ENCODE measurements around the gene IGSF21.

Gene IGSF21

DNA sequence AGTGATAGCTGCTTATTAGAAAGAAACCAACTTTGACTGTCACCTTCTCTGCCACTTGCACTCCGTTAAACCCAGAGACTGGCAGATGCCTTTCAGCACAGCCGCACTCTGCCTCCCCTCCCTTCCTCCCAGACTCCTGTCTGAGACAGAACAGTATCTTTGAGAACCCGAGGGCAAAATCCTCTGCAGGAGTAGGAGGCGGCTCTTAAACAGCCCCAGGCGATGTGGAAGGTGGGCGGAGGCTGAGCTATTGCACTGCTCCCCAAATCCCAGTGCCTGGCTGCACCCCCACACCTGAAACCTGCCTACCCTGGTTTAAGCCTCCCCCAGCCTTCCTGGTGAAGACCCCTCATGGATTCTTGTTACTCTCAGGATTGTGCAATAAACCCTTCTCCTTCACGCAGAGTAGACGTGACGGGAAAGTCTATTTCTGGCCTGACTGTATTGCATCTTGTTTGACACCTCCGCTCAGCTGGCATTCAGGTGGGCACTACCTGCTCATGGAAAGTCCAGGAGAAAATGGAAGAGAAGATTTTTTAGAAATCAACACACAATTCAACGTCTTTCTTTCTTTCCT is 34.4 kb upstream of the IGSF21 start:
- H4K20me1 ChIP-seq: no peaks in the 10 kb centered on the region

DNA sequence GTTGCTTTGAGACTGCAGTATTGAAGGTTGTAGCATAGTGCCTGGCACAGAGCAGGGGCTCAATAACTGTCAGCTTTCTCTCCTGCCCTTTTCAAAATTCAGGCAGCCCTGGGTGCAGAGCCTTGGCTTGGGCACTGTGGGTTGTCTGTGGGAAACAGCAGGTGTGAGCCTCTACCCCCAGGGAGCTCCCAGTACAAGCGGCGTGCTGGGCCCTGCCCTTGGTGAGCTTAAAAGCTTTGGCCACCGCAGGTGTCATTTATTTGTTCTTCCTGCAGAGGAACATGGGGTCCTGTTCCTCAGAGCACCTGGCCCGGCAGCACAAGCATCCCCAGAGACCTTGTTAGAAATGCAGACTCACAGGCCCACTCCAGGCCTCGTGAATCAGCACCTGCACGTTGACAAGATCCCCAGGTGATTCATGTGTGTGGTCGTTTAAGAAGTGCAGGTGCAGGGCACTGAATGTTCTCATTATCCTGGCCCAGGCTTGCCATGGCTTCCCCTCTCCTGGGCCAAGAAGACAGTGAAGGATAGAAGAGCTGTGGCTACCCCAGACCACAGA is 29.9 kb upstream of the IGSF21 start:
- Histone ChIP-seq H3K27ac (no peak overlapping the region), H3K4me3 (no peak overlapping the region), H3K9ac (no peak overlapping the region), H3K4me1 (peaks cover 15% of the 10 kb centered on the region), H3K9me3 (no peaks in the 10 kb centered on the region), H3K4me2 (peak overlapping the region; percentile 51), H3K27me3 (no peaks in the 10 kb centered on the region), H3K36me3 (no peaks in the 10 kb centered on the region), H4K20me1 (no peaks in the 10 kb centered on the region)
- TF ChIP-seq Cebpa-rat (IDR thresholded peaks at IDR 0.05): no peak

More for the DNA sequence above, 34.4 kb upstream of the IGSF21 start:
- H3K27ac ChIP-seq: no peak overlapping the region
- H3K4me3 ChIP-seq: no peak overlapping the region
- H3K4me2 ChIP-seq: no peak overlapping the region
- peaks cover 12% of the 10 kb centered on the region for H3K4me1 ChIP-seq
- no peak overlapping the region for H3K9ac ChIP-seq
- no peaks in the 10 kb centered on the region for H3K36me3 ChIP-seq
- TF ChIP-seq Cebpa-rat (IDR thresholded peaks at IDR 0.05): peak; percentile 46; the same call in 1 of the 2 replicates
- H3K9me3 ChIP-seq: no peaks in the 10 kb centered on the region
- H3K27me3 ChIP-seq: no peaks in the 10 kb centered on the region

DNA sequence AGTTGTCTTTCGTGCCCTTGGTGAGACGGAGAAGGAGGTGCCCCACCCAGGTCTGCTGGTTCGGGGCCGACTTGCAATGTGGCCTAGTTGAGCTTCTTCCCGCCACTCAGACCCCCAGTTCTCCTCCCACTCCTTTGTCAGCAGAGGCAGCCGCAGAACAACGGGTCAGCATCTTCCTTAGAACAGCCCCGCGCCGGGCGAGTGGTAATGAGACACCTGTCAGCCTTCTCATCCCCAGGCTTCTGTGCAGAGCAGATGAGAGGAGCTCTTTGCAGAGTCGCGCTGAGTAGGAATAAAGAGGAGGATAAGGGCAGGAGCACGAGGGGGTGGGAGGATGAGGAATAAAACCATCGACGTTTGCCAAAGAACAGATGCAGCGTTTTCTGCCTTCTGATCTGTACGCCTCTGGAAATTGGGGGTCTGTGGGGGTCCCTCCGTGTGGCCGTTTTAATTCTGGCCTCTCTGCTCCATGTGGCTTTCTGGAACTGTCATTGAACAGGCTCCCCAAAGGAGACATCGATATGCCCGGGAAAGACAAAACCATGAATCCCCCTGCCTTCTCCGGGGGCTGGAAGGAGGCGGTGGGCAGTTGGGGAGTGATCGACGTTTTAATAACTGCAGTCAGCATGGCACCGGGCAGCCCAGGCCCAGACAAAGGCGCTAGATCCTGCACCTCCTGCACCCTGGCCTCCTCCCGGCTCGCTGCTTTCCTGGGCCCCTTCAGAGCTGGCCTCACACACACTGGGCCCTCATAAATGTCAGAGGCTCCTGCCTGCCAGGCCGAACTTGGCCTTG is 27.5 kb upstream of the IGSF21 start:
- TF ChIP-seq Cebpa-rat (IDR thresholded peaks at IDR 0.05): no peak
- Histone ChIP-seq H3K36me3 (no peaks in the 10 kb centered on the region), H3K9ac (no peak overlapping the region), H3K4me3 (no peak overlapping the region), H4K20me1 (no peaks in the 10 kb centered on the region), H3K9me3 (no peaks in the 10 kb centered on the region), H3K27me3 (no peaks in the 10 kb centered on the region), H3K4me1 (peaks cover 15% of the 10 kb centered on the region), H3K4me2 (no peak overlapping the region), H3K27ac (no peak overlapping the region)

DNA sequence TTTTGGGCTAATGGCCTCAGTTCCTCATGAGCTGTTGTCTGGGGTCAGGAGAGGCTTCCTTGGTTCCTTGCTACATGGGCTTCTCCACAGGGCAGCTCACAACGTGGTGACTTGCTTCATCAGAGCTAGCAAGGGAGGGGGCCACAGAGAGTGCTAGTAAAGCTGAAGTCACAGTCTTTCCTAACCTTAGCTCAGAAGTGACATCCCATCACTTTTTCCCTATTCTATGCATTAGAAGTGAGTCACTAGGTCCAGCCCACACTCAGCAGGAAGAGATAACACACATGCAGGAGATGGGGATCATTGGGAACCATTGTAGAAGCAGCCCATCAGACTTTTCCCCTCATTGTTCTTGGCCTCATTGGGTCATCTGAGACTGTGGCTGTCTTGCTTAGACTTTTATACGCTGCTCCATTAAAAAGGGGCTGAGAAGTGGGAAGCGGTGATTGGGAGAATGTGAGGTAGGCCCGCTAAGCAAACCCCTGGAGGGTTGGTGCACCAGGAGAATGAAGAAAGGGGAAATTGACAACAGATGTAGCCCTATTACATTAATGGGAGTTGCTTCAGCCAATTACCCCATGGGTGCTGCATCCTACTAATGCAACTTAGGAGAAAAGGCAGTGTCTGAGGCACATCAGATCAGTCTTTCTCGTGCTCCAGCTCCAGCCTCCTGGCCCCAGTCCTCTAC is 22.1 kb upstream of the IGSF21 start:
- Histone ChIP-seq H4K20me1 (no peaks in the 10 kb centered on the region), H3K9me3 (no peaks in the 10 kb centered on the region), H3K4me2 (no peak overlapping the region), H3K4me3 (no peak overlapping the region), H3K9ac (no peak overlapping the region), H3K4me1 (no peaks in the 10 kb centered on the region), H3K27me3 (no peaks in the 10 kb centered on the region), H3K27ac (no peak overlapping the region), H3K36me3 (no peaks in the 10 kb centered on the region)
- no peak for TF ChIP-seq Cebpa-rat (IDR thresholded peaks at IDR 0.05)

DNA sequence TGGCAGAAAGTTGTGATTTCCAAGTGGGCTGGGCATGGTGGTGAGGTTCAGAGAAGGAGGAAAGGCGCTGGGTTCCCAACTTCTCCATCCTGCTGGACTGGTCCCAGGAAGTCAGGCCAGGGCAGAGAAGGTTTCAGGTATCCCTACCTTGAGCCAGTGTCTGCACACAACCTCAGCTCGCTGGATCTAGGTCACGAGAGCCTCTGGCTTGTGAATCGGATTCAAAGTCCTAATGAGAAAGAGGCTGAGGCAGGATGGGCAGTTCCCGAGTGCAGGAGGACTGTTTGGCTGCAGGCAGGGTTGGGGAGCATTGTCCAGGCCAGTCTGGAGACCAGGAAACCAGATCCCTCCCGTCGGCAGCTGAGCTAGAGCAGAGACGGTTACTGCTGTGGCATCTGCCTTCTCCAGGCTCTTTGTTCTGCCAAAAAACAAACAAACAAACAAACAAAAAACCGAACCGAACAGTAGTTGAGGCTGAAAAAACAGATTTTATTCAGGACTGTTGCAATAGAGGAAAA is 19.5 kb upstream of the IGSF21 start:
- H3K9ac ChIP-seq: no peak overlapping the region
- no peak for TF ChIP-seq Cebpa-rat (IDR thresholded peaks at IDR 0.05)
- H3K4me2 ChIP-seq: no peak overlapping the region
- H3K9me3 ChIP-seq: no peaks in the 10 kb centered on the region
- no peaks in the 10 kb centered on the region for H3K4me1 ChIP-seq
- H3K4me3 ChIP-seq: no peak overlapping the region
- no peaks in the 10 kb centered on the region for H4K20me1 ChIP-seq
- H3K36me3 ChIP-seq: no peaks in the 10 kb centered on the region
- H3K27me3 ChIP-seq: no peaks in the 10 kb centered on the region
- H3K27ac ChIP-seq: no peak overlapping the region

DNA sequence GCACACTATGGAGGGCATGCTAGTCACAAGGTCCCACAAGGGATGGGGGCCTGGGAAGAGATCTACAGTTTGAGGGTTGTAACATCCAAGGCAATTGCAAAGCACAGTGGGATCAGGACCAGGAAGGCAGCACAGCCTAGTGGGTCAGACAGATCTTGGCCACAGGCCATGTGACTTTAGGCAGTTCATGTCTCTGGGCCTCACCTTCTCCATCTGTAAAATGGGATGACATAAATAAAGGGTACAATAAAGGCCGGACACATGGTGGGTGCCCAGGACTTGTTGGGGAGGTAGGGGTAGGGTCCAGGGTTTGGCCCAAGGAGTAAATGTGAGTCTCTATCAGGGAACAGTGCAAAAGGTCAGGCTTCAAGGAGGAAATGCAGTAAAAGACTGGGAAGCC is 18.1 kb upstream of the IGSF21 start:
- no peak overlapping the region for H3K4me2 ChIP-seq

DNA sequence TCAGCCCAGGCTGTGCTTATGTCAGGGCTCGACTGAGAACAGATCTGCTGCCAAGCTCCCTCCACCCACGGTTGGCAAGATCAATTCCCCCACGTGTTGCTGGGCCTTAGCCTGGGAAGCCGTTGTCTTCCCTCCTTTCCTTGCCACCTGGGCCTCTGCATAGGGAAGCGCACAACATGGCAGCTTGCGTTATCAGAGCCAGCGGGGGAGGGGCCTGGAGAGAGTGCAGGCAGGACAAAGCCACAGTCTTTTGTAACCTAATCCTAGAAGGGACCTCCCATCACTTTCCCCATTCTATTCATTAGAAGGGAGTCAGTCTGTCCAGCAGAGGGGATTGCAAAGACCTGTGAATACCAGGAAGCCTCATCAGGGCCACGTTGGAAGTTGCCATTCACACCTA is 17.0 kb upstream of the IGSF21 start:
- H3K27ac ChIP-seq: no peak overlapping the region
- no peak overlapping the region for H3K9ac ChIP-seq
- H3K4me3 ChIP-seq: no peak overlapping the region
- H3K27me3 ChIP-seq: no peaks in the 10 kb centered on the region
- TF ChIP-seq Cebpa-rat (IDR thresholded peaks at IDR 0.05): no peak
- no peak overlapping the region for H3K4me2 ChIP-seq
- H3K4me1 ChIP-seq: no peaks in the 10 kb centered on the region
- H3K9me3 ChIP-seq: no peaks in the 10 kb centered on the region
- no peaks in the 10 kb centered on the region for H3K36me3 ChIP-seq
- H4K20me1 ChIP-seq: no peaks in the 10 kb centered on the region

More for the DNA sequence above, 18.1 kb upstream of the IGSF21 start:
- Histone ChIP-seq H3K27me3 (no peaks in the 10 kb centered on the region), H3K36me3 (no peaks in the 10 kb centered on the region), H3K27ac (no peak overlapping the region), H3K4me1 (no peaks in the 10 kb centered on the region), H3K4me3 (no peak overlapping the region), H3K9ac (no peak overlapping the region), H4K20me1 (no peaks in the 10 kb centered on the region), H3K9me3 (no peaks in the 10 kb centered on the region)
- no peak for TF ChIP-seq Cebpa-rat (IDR thresholded peaks at IDR 0.05)

DNA sequence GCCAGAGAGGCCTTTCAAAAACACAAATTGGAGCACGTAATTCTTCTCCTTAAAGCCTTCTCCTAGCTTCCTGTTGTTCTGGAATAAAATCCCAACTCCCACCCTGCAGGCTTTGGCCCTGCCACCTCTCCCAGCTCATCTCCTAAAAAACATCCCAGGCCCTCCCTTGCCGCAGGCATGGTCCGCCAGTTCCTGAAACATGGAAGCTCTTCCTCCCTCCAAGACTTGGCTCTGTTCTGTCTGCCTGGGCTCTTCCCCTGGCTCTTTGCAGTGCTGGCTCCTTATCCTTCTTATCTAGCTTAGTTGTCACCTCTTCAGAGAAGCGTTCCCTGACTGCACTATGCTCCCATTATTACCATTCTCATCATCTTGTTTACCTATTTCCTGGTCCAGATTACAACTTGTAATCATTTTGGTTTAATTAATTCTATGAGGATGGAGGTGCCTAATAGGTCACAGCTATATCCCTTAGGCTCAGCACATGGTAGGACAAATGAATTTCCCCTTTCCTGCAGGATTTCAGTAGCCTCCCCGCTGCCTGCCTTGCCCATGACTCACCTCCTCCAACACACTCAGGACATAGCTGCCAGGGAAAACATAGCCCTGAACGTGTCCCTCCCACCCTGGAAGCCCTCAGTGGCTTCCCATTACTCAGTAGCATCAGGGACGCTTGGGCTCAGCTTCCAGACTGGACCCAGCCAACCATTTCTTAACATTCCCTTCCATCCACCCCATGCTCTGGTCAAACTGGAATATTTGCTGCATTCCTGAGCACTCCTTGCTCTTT is 15.7 kb upstream of the IGSF21 start:
- Histone ChIP-seq H3K27me3 (no peaks in the 10 kb centered on the region), H3K4me2 (no peak overlapping the region), H3K4me3 (no peak overlapping the region), H3K9ac (no peak overlapping the region), H3K4me1 (no peaks in the 10 kb centered on the region), H3K27ac (no peak overlapping the region), H3K9me3 (no peaks in the 10 kb centered on the region), H3K36me3 (no peaks in the 10 kb centered on the region), H4K20me1 (no peaks in the 10 kb centered on the region)
- TF ChIP-seq Cebpa-rat (IDR thresholded peaks at IDR 0.05): no peak

DNA sequence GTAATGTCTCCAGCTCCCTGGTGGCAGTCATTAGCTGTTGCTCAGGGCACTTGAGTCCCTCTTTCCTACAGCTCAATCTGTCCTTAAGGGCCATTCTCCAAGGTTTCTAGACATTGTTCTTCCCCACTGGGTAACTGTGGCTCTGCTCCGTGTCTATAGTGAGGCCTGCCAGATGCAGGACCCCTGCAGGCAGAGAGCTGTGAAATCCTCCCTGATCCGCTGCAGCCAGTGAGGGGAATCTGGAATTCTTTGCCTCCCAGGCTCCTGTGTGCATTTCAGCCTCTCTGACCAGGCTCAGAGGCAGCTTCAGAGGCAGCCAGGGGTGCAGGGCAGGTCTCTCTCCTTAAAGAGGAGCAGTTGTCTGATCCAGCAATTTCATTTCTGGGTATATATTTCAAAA is 14.4 kb upstream of the IGSF21 start:
- H3K9ac ChIP-seq: no peak overlapping the region
- TF ChIP-seq Cebpa-rat (IDR thresholded peaks at IDR 0.05): no peak

More for the DNA sequence above, 14.4 kb upstream of the IGSF21 start:
- no peaks in the 10 kb centered on the region for H4K20me1 ChIP-seq
- H3K27ac ChIP-seq: no peak overlapping the region
- no peaks in the 10 kb centered on the region for H3K9me3 ChIP-seq
- no peaks in the 10 kb centered on the region for H3K36me3 ChIP-seq
- H3K4me2 ChIP-seq: no peak overlapping the region
- no peak overlapping the region for H3K4me3 ChIP-seq
- H3K27me3 ChIP-seq: no peaks in the 10 kb centered on the region
- H3K4me1 ChIP-seq: no peaks in the 10 kb centered on the region
